Esophagus squamous epithelium (tissue), 5 donors: ENCODE results near the gene SPAST. TPM values are rescaled to one million over a fixed set of nuclear protein-coding genes. Genes with fewer than 3 reads are reported as not detected.
"Not testable (repeated sequence)": the region's sequence is repeated elsewhere in the genome, so short reads cannot be mapped to it uniquely, and the experiment has no call there.

Experiments
- DNase-seq: peaks from one replicate; lab custom pipeline; 2025; lab: John Stamatoyannopoulos, UW
- H3K27ac ChIP-seq, 4 donors: fragments of 200-600 bp; sonication (generic); one replicate each; pipeline ENCODE4 v1.5.1; 2016 to 2019; ENCODE audit warnings: mild to moderate bottlenecking in 1 of 4
- H3K27me3 ChIP-seq, 4 donors: fragments of 200-600 bp; sonication (generic); 1 replicate in 3 of 4; 2 replicates in 1 of 4; pipeline versions ENCODE4 v1.5.1 to v1.6.0; 2017 to 2021; ENCODE audit warnings: antibody characterized with exemption in 1 of 4
- H3K36me3 ChIP-seq, 3 donors: fragments of 200-600 bp; sonication (generic); one replicate each; pipeline ENCODE4 v1.5.1; 2016 to 2019
- H3K4me1 ChIP-seq, 3 donors: fragments of 200-600 bp; sonication (generic); one replicate each; pipeline ENCODE4 v1.5.1; 2017 to 2019
- H3K4me3 ChIP-seq, 4 donors: fragments of 200-600 bp; sonication (generic); 1 replicate in 3 of 4; 2 replicates in 1 of 4; pipeline ENCODE4 v1.5.1; 2016 to 2019; ENCODE audit warnings: mild to moderate bottlenecking in 2 of 4, moderate library complexity in 1 of 4
- H3K9me3 ChIP-seq, 3 donors: fragments of 200-600 bp; sonication (generic); one replicate each; pipeline ENCODE4 v1.5.1; 2016 to 2019
- POLR2A ChIP-seq, 4 donors: fragments of 450-650 bp; IDR thresholded peaks; one replicate each; pipeline ENCODE4 v1.6.1; 2017; ENCODE audit warnings: antibody characterized with exemption in 4 of 4, mild to moderate bottlenecking in 4 of 4, moderate library complexity in 3 of 4
- WGBS, 2 donors: methylation state at CpG; one replicate each; pipeline ENCODE4 v1.1.5; 2018; 5-methylcytosine and 5-hydroxymethylcytosine counted together
- intact Hi-C: fragments of 100-400 bp; cut with DNase I; formaldehyde crosslinking; loops from one replicate; pipeline ENCODE4 v1.15.0; 2022
- total RNA-seq, 4 donors: library from RNA; depleted of rRNA; stranded (reverse); fragments of >200 nt; gene quantifications; one replicate each; pipeline ENCODE4 v1.1.0, GENCODE V29; 2016
- TF ChIP-seq, protein P1 (sequence below), 6 experiments: fragments of 450-650 bp in 4 of 6; fragments of 200-600 bp in 2 of 6; sonication (generic) in 2 of 6; IDR thresholded peaks; one replicate each; pipeline ENCODE4 v1.5.1; 2016 to 2019; ENCODE audit warnings: antibody characterized with exemption in 6 of 6, mild to moderate bottlenecking in 4 of 6, moderate library complexity in 4 of 6
- donor health status: DM: yes; HTN: yes; CAD: no.

The SPAST gene
- total RNA-seq, 4 donors from 2014 or later, result 13.1 to 19.4 (median 14.4) TPM

DNA sequence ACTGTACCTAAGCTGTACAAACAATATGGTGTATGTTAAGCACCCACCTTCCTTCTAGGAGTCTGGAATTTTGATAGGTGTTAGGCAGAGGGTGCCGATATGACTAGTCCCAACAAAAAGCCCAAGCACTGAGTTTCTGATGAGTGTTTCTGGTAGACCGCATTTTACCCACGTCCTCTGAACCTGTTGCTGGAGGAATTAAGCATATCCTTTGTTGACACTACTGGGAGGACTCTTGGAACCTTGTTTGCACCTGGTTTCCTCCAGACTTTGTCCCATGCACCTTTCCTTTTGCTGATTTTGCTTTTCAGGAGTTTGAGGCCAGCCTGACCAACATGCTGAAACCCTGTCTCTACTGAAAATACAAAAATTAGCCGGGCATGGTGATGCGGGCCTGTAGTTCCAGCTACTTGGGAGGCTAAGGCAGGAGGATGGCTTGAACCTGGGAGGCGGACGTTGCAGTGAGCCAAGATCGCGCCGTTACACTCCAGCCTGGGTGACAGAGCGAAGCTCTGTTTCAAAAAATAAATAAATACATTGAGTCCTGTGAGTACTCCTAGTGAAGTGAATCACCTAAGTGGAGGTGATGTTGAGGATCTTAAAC lies 11.4 kb upstream of the SPAST start:
- no peaks in the 10 kb centered on the region for H3K27me3 ChIP-seq
- H3K36me3 ChIP-seq, result no peaks in the 10 kb centered on the region
- H3K9me3 ChIP-seq, result no peaks in the 10 kb centered on the region
- TF ChIP-seq, protein P1, sequence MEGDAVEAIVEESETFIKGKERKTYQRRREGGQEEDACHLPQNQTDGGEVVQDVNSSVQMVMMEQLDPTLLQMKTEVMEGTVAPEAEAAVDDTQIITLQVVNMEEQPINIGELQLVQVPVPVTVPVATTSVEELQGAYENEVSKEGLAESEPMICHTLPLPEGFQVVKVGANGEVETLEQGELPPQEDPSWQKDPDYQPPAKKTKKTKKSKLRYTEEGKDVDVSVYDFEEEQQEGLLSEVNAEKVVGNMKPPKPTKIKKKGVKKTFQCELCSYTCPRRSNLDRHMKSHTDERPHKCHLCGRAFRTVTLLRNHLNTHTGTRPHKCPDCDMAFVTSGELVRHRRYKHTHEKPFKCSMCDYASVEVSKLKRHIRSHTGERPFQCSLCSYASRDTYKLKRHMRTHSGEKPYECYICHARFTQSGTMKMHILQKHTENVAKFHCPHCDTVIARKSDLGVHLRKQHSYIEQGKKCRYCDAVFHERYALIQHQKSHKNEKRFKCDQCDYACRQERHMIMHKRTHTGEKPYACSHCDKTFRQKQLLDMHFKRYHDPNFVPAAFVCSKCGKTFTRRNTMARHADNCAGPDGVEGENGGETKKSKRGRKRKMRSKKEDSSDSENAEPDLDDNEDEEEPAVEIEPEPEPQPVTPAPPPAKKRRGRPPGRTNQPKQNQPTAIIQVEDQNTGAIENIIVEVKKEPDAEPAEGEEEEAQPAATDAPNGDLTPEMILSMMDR (IDR thresholded peaks at IDR 0.05), result no peak
- TF ChIP-seq POLR2A (IDR thresholded peaks at IDR 0.05), result no peak
- DNase-seq, result no peak
- 94 to 96% methylated on average over 10 of the region's 11 CpGs for WGBS, 2 donors
- no peak overlapping the region for H3K27ac ChIP-seq
- intact Hi-C loops, result no loop called here
- no peaks in the 10 kb centered on the region for H3K4me1 ChIP-seq
- H3K4me3 ChIP-seq, result no peak overlapping the region

DNA sequence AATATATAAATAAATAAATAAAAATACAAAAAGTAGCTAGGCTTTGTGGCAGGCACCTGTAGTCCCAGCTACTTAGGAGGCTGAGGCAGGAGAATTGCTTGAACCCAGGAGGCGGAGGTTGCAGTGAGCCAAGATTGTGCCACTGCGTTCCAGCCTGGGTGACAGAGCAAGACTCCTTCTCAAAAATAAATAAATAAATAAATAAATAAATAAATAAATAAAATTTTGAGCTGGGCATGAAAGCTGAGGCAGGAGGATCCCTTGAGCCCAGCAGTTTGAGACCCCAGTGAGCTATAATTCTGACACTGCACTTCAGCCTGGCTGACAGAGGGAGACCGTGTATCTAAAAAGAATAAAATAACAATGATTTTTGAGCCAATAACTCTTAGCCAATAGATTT lies 8.8 kb upstream of the SPAST start:
- 78 to 80% methylated on average over 3 of the region's 3 CpGs for WGBS, 2 donors
- H3K27me3 ChIP-seq, H3K27ac ChIP-seq, H3K4me3 ChIP-seq, intact Hi-C loops, H3K9me3 ChIP-seq, H3K4me1 ChIP-seq, H3K36me3 ChIP-seq, DNase-seq: not testable (repeated sequence)

DNA sequence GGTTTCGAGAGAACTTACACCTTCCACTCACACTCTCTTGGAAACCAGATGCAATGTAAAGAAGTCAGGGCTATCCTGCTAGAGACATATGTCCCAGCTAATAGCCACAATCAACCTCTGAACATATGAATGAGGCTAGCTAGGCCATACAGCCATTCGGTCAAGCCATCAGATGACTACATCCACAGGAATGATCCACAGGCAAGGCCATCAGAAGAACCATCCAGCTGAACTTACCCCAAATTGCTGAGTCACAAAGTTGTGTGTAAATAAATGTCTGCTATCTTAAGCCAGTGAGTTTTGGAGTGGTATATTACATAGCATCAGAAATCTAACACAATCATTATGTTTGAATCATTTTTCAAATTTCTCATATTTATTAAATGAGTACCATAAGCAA lies 5.2 kb upstream of the SPAST start:
- H3K27ac ChIP-seq, result no peak overlapping the region
- no peaks in the 10 kb centered on the region for H3K36me3 ChIP-seq
- H3K4me1 ChIP-seq, result peaks cover 0 to 12% (median 2%) of the 10 kb centered on the region in 3 donors
- TF ChIP-seq POLR2A (IDR thresholded peaks at IDR 0.05), result no peak
- TF ChIP-seq, protein P1 (IDR thresholded peaks at IDR 0.05), result no peak
- intact Hi-C loops, result no loop called here
- H3K4me3 ChIP-seq, result no peak overlapping the region
- no peaks in the 10 kb centered on the region for H3K27me3 ChIP-seq
- WGBS, 2 donors, result 84 to 100% methylated on average over 2 of the region's 2 CpGs
- no peak for DNase-seq
- no peaks in the 10 kb centered on the region for H3K9me3 ChIP-seq

DNA sequence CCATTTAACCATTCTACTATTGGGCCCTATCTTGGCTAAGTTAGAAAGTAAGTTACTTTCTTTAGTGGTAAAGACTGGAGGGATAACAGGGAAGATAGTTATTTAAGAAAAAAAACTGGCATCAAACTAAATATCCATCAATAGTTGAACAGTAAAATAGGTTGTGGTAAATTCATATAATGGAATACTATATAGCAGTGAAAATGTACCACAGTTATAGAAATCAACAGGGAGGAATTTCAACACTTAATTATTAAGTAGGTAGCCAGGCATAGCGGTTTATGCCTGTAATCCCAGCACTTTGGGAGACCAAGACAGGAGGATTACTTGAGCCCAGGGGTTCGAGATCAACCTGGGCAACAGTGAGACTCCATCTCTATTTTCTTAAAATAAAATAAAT lies 3.1 kb upstream of the SPAST start:
- H3K27me3 ChIP-seq, result no peaks in the 10 kb centered on the region
- DNase-seq, result no peak
- 82 to 89% methylated on average over 2 of the region's 2 CpGs for WGBS, 2 donors
- no peak overlapping the region for H3K27ac ChIP-seq
- intact Hi-C loops, result no loop called here
- H3K9me3 ChIP-seq, result no peaks in the 10 kb centered on the region
- peaks cover 3 to 21% (median 9%) of the 10 kb centered on the region in 3 donors for H3K4me1 ChIP-seq
- TF ChIP-seq, protein P1 (IDR thresholded peaks at IDR 0.05), result no peak
- TF ChIP-seq POLR2A (IDR thresholded peaks at IDR 0.05), result no peak
- no peak overlapping the region for H3K4me3 ChIP-seq
- no peaks in the 10 kb centered on the region for H3K36me3 ChIP-seq

DNA sequence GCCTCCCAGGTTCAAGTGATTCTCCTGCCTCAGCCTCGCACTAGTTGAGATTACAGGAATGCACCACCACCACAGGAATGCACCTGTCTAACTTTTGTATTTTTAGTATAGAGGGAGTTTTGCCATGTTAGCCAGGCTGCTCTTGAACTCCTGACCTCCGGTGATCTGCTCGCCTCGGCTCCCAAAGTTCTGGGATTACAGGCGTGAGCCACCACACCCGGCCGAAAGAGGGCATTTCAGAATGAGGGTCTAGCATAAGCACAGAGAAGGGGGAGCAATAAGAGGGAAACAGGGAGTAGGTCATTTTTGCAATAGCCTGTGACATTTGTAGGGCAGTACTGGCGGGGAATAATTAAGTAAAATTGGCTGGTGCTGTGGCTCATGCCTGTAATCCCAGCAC lies 1.9 kb upstream of the SPAST start:
- peaks cover 3 to 33% (median 17%) of the 10 kb centered on the region in 3 donors for H3K4me1 ChIP-seq
- no peaks in the 10 kb centered on the region for H3K9me3 ChIP-seq
- DNase-seq, result no peak
- H3K4me3 ChIP-seq, result no peak overlapping the region
- 87 to 96% methylated on average over 4 to 5 of the region's 8 CpGs for WGBS, 2 donors
- H3K27me3 ChIP-seq, result no peaks in the 10 kb centered on the region
- H3K27ac ChIP-seq, result no peak overlapping the region
- H3K36me3 ChIP-seq, result peaks cover 0 to 3% (median 0%) of the 10 kb centered on the region in 3 donors
- intact Hi-C loops, result no loop called here
- TF ChIP-seq, protein P1 (IDR thresholded peaks at IDR 0.05), result no peak
